Gastroesophageal sphincter (tissue), 4 donors: ENCODE measurements around the gene LZTS3. TPM values are rescaled to one million over a fixed set of nuclear protein-coding genes. Genes with fewer than 3 reads are reported as not detected.

ENCODE experiments used
- ATAC-seq: fragments of 150-250 bp; one replicate; pipeline ENCODE4 v1.9.1; 2016; ENCODE audit warnings: mild to moderate bottlenecking, moderate library complexity
- H3K27ac ChIP-seq, 4 donors: fragments of 200-600 bp; sonication (generic) in 3 of 4; 1 replicate in 3 of 4; 2 replicates in 1 of 4; pipeline ENCODE4 v1.5.1; 2016 to 2019
- H3K27me3 ChIP-seq: fragments of 200-600 bp; sonication (generic); one replicate; pipeline ENCODE4 v1.5.1; 2019
- H3K36me3 ChIP-seq, 2 donors: fragments of 200-600 bp; sonication (generic); one replicate each; pipeline ENCODE4 v1.5.1; 2019; ENCODE audit warnings: control low read depth in 1 of 2
- H3K4me1 ChIP-seq, 3 donors: fragments of 200-600 bp; sonication (generic); 1 replicate in 2 of 3; 2 replicates in 1 of 3; pipeline ENCODE4 v1.5.1; 2016 to 2019; ENCODE audit warnings: control low read depth in 2 of 3
- H3K4me3 ChIP-seq, 2 donors: fragments of 200-600 bp; sonication (generic); one replicate each; pipeline ENCODE4 v1.5.1; 2019; ENCODE audit warnings: mild to moderate bottlenecking in 1 of 2, moderate library complexity in 1 of 2
- H3K9me3 ChIP-seq, 3 donors: fragments of 200-600 bp; sonication (generic); one replicate each; pipeline ENCODE4 v1.5.1; 2017 to 2019; ENCODE audit warnings: control low read depth in 2 of 3
- EP300 ChIP-seq: sonication (generic); formaldehyde crosslinking; IDR thresholded peaks from one replicate; pipeline ENCODE4 v1.6.1; 2017; ENCODE audit warnings: antibody characterized with exemption, mild to moderate bottlenecking
- POLR2A ChIP-seq, 2 donors: fragments of 450-650 bp; IDR thresholded peaks; one replicate each; pipeline ENCODE4 v1.6.1; 2017; ENCODE audit warnings: antibody characterized with exemption in 2 of 2, mild to moderate bottlenecking in 2 of 2, moderate library complexity in 1 of 2
- POLR2AphosphoS5 ChIP-seq: sonication (generic); formaldehyde crosslinking; IDR thresholded peaks from one replicate; pipeline ENCODE4 v1.6.1; 2017; ENCODE audit warnings: antibody characterized with exemption
- WGBS, 2 donors: methylation state at CpG; one replicate each; pipeline ENCODE4 v1.1.5; 2018; ENCODE audit warnings: low coverage in 1 of 2; 5-methylcytosine and 5-hydroxymethylcytosine counted together
- total RNA-seq, 4 donors: library from RNA; depleted of rRNA; stranded (reverse); fragments of >200 nt; gene quantifications; one replicate each; pipeline ENCODE4 v1.1.0, GENCODE V29; 2016
- TF ChIP-seq, protein P1 (sequence below), 4 experiments: fragments of 200-600 bp in 2 of 4; fragments of 450-650 bp in 2 of 4; sonication (generic) in 1 of 4; IDR thresholded peaks; one replicate each; pipeline ENCODE4 v1.5.1; 2017 to 2019; ENCODE audit warnings: antibody characterized with exemption in 4 of 4, mild to moderate bottlenecking in 2 of 4, moderate library complexity in 2 of 4

LZTS3 gene
- total RNA-seq, 4 donors from 2014 or later, result 11.3 to 17.0 (median 12.2) TPM

DNA sequence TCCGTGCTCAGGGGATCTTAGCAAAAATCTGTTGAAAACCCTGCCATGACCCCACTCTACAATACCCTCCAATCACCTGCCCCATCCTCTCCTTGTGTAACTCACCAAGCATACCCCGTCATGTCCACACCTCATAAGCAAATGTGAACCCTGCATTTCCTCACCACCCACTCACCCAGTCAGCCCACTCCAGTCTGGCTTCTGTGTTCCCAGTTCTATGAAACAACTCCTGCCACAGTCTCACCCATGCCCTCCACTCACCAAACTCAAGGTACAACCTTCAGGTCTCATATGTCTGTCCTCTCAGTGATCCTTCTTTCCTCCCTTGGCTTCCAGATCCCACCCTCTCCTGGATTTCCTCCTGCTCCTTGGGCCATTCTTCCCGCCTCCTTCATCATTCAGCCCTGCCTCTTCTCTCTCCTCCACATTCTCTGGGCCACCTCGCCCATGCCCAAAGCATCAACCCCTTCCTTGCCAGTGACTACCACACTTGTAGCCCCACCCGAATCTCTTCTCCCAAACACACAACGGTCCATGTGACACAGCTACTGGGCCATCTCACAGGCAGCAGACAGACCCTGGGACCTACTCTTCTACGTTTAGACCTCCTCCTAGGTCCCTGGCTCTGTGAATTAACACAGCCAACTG is 22.4 kb upstream of the LZTS3 start:
- H3K4me3 ChIP-seq, result no peak overlapping the region
- no peak overlapping the region for H3K27ac ChIP-seq
- TF ChIP-seq EP300 (no peak), POLR2AphosphoS5 (no peak), POLR2A (IDR thresholded peaks at IDR 0.05) (no peak)
- TF ChIP-seq, protein P1, sequence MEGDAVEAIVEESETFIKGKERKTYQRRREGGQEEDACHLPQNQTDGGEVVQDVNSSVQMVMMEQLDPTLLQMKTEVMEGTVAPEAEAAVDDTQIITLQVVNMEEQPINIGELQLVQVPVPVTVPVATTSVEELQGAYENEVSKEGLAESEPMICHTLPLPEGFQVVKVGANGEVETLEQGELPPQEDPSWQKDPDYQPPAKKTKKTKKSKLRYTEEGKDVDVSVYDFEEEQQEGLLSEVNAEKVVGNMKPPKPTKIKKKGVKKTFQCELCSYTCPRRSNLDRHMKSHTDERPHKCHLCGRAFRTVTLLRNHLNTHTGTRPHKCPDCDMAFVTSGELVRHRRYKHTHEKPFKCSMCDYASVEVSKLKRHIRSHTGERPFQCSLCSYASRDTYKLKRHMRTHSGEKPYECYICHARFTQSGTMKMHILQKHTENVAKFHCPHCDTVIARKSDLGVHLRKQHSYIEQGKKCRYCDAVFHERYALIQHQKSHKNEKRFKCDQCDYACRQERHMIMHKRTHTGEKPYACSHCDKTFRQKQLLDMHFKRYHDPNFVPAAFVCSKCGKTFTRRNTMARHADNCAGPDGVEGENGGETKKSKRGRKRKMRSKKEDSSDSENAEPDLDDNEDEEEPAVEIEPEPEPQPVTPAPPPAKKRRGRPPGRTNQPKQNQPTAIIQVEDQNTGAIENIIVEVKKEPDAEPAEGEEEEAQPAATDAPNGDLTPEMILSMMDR (IDR thresholded peaks at IDR 0.05), result no peak
- no peaks in the 10 kb centered on the region for H3K9me3 ChIP-seq
- H3K36me3 ChIP-seq, result peaks cover 0 to 100% of the 10 kb centered on the region in 2 donors
- WGBS, 2 donors, result 86 to 89% methylated on average over 6 of the region's 7 CpGs
- no peaks in the 10 kb centered on the region for H3K4me1 ChIP-seq
- H3K27me3 ChIP-seq, result no peaks in the 10 kb centered on the region
- no peak for ATAC-seq

DNA sequence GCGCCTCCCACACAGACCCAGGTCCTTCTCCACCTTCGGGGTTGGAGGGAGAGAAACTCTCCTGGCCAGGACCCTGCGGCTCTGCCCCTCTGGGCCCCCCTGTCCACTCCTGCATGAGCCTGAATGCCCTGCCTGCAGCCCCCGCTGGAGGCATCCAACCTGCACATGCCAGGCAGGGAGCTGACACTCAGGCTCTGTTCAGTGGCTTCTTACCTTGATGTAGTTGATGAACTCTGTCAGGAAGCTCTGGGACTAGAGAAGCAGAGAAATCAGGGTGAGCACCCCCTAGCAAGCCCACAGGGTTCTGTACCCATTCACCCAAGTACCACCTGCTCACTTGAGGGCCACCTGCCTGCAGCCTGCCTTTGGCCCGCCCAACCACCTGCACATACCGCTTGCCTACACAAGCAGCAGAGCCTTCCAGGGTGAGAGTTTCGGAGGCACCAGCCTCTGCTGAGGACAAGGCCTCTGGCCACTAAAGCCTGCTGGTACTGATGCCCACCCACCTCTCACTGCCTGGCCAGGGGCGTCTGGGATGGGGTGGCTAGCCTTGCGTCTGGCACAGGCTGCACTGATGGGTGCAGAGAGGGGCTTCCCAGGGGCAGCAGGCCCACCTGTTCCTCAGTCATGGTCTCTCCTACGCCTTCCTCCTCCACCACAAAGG is 21.4 kb upstream of the LZTS3 start:
- Histone ChIP-seq H3K4me1 (no peaks in the 10 kb centered on the region), H3K27me3 (no peaks in the 10 kb centered on the region), H3K27ac (no peak overlapping the region), H3K9me3 (no peaks in the 10 kb centered on the region), H3K36me3 (peaks cover 0 to 100% of the 10 kb centered on the region in 2 donors), H3K4me3 (no peak overlapping the region)
- WGBS, 2 donors, result 88% methylated on average over 5 of the region's 10 CpGs; no CpG with 5 or more reads in 1 of the 2 donors
- ATAC-seq, result no peak
- no peak for TF ChIP-seq EP300
- TF ChIP-seq, protein P1 (IDR thresholded peaks at IDR 0.05), result no peak
- no peak for TF ChIP-seq POLR2AphosphoS5
- TF ChIP-seq POLR2A (IDR thresholded peaks at IDR 0.05), result no peak

GRCh38 chr20:3193806-3194616 is 20.7 kb upstream of the LZTS3 start:
- H3K4me1 ChIP-seq, result no peaks in the 10 kb centered on the region
- no peaks in the 10 kb centered on the region for H3K9me3 ChIP-seq
- H3K27ac ChIP-seq, result no peak overlapping the region
- TF ChIP-seq POLR2AphosphoS5 (no peak), EP300 (no peak), POLR2A (IDR thresholded peaks at IDR 0.05) (no peak)
- TF ChIP-seq, protein P1 (IDR thresholded peaks at IDR 0.05), result no peak
- peaks cover 0 to 100% of the 10 kb centered on the region in 2 donors for H3K36me3 ChIP-seq
- WGBS, 2 donors, result 90% methylated on average over 2 of the region's 14 CpGs
- H3K4me3 ChIP-seq, result no peak overlapping the region
- no peak for ATAC-seq
- H3K27me3 ChIP-seq, result no peaks in the 10 kb centered on the region

DNA sequence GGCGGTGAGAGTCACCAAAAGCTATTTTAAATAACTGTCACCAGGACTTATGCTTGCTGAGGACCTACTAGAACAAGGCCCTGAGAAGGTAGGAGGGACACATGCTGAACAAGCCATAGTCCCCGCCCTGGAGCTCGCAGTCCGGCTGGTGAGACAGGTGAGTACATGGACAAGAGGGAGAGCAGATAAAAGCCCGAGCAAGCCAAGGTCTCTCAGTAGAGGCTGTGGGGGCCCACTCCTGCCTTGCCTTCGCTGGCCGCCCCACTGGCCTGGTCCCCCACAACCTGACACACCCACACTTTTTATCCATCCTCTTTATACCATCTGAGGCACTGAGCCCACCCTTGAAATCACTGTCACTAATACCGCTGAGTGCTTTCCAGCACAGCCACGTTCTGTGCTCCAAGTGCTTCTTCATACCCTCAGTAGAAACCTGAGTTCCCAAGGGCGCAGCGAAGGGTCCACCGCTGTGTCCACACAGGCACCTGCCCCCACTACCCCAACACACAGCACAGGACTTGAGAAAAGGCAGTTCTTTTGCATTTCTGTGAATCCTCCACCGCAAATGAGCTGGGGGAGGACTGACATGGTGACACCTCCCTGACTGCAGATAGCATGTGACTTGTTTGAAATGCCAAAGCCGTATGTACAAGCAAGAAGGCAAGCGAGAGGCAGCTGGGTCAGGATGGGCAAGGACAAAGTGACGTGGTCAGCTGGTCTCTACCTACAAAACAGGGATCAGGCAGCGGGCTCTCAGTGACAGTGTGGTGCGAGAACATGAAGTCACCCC is 19.1 kb upstream of the LZTS3 start:
- Histone ChIP-seq H3K27me3 (no peaks in the 10 kb centered on the region), H3K4me3 (no peak overlapping the region), H3K4me1 (no peaks in the 10 kb centered on the region), H3K36me3 (peaks cover 0 to 94% of the 10 kb centered on the region in 2 donors), H3K9me3 (no peaks in the 10 kb centered on the region), H3K27ac (no peak overlapping the region)
- ATAC-seq, result no peak
- TF ChIP-seq, protein P1 (IDR thresholded peaks at IDR 0.05), result no peak
- TF ChIP-seq EP300 (no peak), POLR2AphosphoS5 (no peak)
- WGBS, 2 donors, result 93% methylated on average over 8 of the region's 18 CpGs
